HL-60 (cell line): ENCODE measurements around the gene PLSCR3.

ENCODE experiments used
- TF ChIP-seq, protein P1 (sequence below): IDR thresholded peaks from one replicate; pipeline ENCODE4 v1.5.1; 2011; ENCODE audit warnings: low read length, control low read depth, inconsistent platforms; ENCODE audit not compliant: insufficient read depth
- TF ChIP-seq, protein P2 (sequence below): IDR thresholded peaks from 2 replicates; pipeline ENCODE4 v1.6.1; 2012; ENCODE audit warnings: low read depth; ENCODE audit not compliant: insufficient replicate concordance

DNA sequence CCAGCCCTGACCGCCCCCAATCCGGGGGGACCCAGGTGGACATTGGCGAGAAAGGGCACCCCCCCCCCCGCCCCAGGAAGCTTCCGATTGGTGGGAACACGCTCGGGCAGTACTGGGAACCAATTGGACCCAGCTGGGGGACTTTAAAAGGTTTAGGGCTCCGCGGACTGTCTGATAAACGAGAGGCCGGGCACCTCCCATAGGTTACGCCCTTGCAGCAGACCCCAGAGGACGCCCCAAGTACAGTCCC, 9.3 kb upstream of the PLSCR3 start:
- TF ChIP-seq, protein P1, sequence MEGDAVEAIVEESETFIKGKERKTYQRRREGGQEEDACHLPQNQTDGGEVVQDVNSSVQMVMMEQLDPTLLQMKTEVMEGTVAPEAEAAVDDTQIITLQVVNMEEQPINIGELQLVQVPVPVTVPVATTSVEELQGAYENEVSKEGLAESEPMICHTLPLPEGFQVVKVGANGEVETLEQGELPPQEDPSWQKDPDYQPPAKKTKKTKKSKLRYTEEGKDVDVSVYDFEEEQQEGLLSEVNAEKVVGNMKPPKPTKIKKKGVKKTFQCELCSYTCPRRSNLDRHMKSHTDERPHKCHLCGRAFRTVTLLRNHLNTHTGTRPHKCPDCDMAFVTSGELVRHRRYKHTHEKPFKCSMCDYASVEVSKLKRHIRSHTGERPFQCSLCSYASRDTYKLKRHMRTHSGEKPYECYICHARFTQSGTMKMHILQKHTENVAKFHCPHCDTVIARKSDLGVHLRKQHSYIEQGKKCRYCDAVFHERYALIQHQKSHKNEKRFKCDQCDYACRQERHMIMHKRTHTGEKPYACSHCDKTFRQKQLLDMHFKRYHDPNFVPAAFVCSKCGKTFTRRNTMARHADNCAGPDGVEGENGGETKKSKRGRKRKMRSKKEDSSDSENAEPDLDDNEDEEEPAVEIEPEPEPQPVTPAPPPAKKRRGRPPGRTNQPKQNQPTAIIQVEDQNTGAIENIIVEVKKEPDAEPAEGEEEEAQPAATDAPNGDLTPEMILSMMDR: no peak
- TF ChIP-seq, protein P2, sequence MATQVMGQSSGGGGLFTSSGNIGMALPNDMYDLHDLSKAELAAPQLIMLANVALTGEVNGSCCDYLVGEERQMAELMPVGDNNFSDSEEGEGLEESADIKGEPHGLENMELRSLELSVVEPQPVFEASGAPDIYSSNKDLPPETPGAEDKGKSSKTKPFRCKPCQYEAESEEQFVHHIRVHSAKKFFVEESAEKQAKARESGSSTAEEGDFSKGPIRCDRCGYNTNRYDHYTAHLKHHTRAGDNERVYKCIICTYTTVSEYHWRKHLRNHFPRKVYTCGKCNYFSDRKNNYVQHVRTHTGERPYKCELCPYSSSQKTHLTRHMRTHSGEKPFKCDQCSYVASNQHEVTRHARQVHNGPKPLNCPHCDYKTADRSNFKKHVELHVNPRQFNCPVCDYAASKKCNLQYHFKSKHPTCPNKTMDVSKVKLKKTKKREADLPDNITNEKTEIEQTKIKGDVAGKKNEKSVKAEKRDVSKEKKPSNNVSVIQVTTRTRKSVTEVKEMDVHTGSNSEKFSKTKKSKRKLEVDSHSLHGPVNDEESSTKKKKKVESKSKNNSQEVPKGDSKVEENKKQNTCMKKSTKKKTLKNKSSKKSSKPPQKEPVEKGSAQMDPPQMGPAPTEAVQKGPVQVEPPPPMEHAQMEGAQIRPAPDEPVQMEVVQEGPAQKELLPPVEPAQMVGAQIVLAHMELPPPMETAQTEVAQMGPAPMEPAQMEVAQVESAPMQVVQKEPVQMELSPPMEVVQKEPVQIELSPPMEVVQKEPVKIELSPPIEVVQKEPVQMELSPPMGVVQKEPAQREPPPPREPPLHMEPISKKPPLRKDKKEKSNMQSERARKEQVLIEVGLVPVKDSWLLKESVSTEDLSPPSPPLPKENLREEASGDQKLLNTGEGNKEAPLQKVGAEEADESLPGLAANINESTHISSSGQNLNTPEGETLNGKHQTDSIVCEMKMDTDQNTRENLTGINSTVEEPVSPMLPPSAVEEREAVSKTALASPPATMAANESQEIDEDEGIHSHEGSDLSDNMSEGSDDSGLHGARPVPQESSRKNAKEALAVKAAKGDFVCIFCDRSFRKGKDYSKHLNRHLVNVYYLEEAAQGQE: no peak
